Heart right ventricle (tissue), 16 donors: ENCODE data around the gene TCP11. TPM values are rescaled to one million over a fixed set of nuclear protein-coding genes. Genes with fewer than 3 reads are reported as not detected.

Experiments
- ATAC-seq, 8 donors: fragments of 200-7000 bp; cut with Tn5 transposase; one replicate each; pipeline ENCODE4 v1.9.1; 2020; ENCODE audit warnings: mild to moderate bottlenecking in 8 of 8, moderate library complexity in 8 of 8, moderate number of reproducible peaks in 1 of 8
- DNase-seq, 2 donors: peaks; one replicate each; pipeline ENCODE4 v3.0.0-alpha.2; 2020
- H3K27ac ChIP-seq, 10 donors: fragments of 200-600 bp; sonication (generic) in 2 of 10; one replicate each; pipeline versions ENCODE4 v1.5.0 to v1.8.0; 2020 to 2022; ENCODE audit warnings: mild to moderate bottlenecking in 3 of 10
- H3K27me3 ChIP-seq, 7 donors: fragments of 200-600 bp; one replicate each; pipeline ENCODE4 v1.8.0; 2021 to 2022; ENCODE audit warnings: mild to moderate bottlenecking in 2 of 7
- H3K36me3 ChIP-seq, 9 donors: fragments of 200-600 bp; sonication (generic) in 1 of 9; one replicate each; pipeline versions ENCODE4 v1.5.0 to v1.8.0; 2020 to 2022; ENCODE audit warnings: mild to moderate bottlenecking in 2 of 9
- H3K4me1 ChIP-seq, 9 donors: fragments of 200-600 bp; sonication (generic) in 1 of 9; one replicate each; pipeline versions ENCODE4 v1.5.0 to v1.8.0; 2020 to 2022; ENCODE audit warnings: mild to moderate bottlenecking in 4 of 9
- H3K4me3 ChIP-seq, 10 donors: fragments of 200-600 bp; sonication (generic) in 2 of 10; one replicate each; pipeline versions ENCODE4 v1.5.0 to v1.8.0; 2020 to 2022; ENCODE audit warnings: mild to moderate bottlenecking in 7 of 10, moderate library complexity in 2 of 10
- H3K9me3 ChIP-seq, 11 donors: fragments of 200-600 bp in 10 of 11; sonication (generic) in 2 of 11; one replicate each; pipeline versions ENCODE4 v1.5.0 to v1.8.0; 2013 to 2022; ENCODE audit warnings: mild to moderate bottlenecking in 2 of 11, control low read depth in 1 of 11, moderate library complexity in 1 of 11
- WGBS, 2 donors: extraction: QIAGEN DNeasy Blood & Tissue Kit; methylation state at CpG; one replicate each; pipeline ENCODE4 v1.1.7; 2013; ENCODE audit warnings: inconsistent platforms in 1 of 2; 5-methylcytosine and 5-hydroxymethylcytosine counted together
- intact Hi-C, 10 donors: fragments of 100-400 bp; cut with DNase I; formaldehyde crosslinking; loops; one replicate each; pipeline versions ENCODE4 v1.11.1 to v1.14.2; 2022
- polyA plus RNA-seq, 2 donors: library from polyadenylated mRNA; stranded (reverse); fragments of 200-250 nt; gene quantifications; one replicate each; pipeline ENCODE4 v1.2.3, GENCODE V29; 2013
- total RNA-seq, 10 donors: library from RNA; stranded (reverse); fragmentation: NEBNext Ultra II Directional in 3 of 10; extraction: Animal tissue kit (Norgen Biotek cat#: 25700) in 3 of 10; gene quantifications; one replicate each; pipeline versions ENCODE4 v1.2.1 to v1.2.4, GENCODE V29; 2021 to 2023
- TF ChIP-seq, protein P1 (sequence below), 9 donors: fragments of 200-600 bp; sonication (generic) in 2 of 9; IDR thresholded peaks; one replicate each; pipeline versions ENCODE4 v1.5.0 to v1.8.0; 2021 to 2022; ENCODE audit warnings: antibody characterized with exemption in 9 of 9, mild to moderate bottlenecking in 5 of 9, moderate library complexity in 1 of 9
- donor health status: Arrhythmogenic right ventricular cardiomyopathy.
- donor health status: ischemic (EF 13 %, LVEDD 7.1; RV severe dilation, severe dysfunction).
- donor health status: healthy with polysubstance abuse.
- donor health status: DM: no; HTN: yes; CAD: no.
- donor health status: DM: no; HTN: no; CAD: no.
- donor health status: ischemic (EF 25% LVEDD 6.9; RV normal size, moderate dysfunction).
- donor health status: ischemic (EF 25% LVEDD 5.7; RV mildly dilated, moderate dysfunction).
- donor health status: healthy.
- donor health status: DM: yes; HTN: yes; CAD: no.
- donor health status: Ischemic cardiomyopathy.
- donor health status: ischemic (EF 35%, LVEDD 5.7; RV mildly dilated, moderate dysfunction).
- donor health status: nonischemic (EF 11% LVEDD 7.7; RV severe dilation, severe dysfunction).
- donor health status: DM: yes; HTN: yes; CAD: no.
- donor health status: PGD.
- donor health status: ischemic (EF 29% LVEDD 5.4; RV normal size, mild dysfunction).
- donor health status: nonischemic (EF 23%, LVEDD 6.1; RV moderate dilation, normal function).

The TCP11 gene
- total and polyA plus RNA-seq, 12 donors = 0.03 TPM; not detected in 11

- Histone ChIP-seq H3K4me1 (peaks cover 1 to 51% (median 31%) of the 10 kb centered on the region in 9 donors), H3K27me3 (no peaks in the 10 kb centered on the region), H3K9me3 (no peaks in the 10 kb centered on the region), H3K27ac (peak overlapping the region in 1 of 10 donors; percentile 61), H3K4me3 (no peak overlapping the region), H3K36me3 (peaks cover 0 to 63% (median 28%) of the 10 kb centered on the region in 9 donors)
- 94 to 97% methylated on average over 10 of the region's 10 CpGs for WGBS, 2 donors
- intact Hi-C loops = no loop called here
- TF ChIP-seq, protein P1, sequence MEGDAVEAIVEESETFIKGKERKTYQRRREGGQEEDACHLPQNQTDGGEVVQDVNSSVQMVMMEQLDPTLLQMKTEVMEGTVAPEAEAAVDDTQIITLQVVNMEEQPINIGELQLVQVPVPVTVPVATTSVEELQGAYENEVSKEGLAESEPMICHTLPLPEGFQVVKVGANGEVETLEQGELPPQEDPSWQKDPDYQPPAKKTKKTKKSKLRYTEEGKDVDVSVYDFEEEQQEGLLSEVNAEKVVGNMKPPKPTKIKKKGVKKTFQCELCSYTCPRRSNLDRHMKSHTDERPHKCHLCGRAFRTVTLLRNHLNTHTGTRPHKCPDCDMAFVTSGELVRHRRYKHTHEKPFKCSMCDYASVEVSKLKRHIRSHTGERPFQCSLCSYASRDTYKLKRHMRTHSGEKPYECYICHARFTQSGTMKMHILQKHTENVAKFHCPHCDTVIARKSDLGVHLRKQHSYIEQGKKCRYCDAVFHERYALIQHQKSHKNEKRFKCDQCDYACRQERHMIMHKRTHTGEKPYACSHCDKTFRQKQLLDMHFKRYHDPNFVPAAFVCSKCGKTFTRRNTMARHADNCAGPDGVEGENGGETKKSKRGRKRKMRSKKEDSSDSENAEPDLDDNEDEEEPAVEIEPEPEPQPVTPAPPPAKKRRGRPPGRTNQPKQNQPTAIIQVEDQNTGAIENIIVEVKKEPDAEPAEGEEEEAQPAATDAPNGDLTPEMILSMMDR (IDR thresholded peaks at IDR 0.05) = no peak
- ATAC-seq (no peak), DNase-seq (no peak)
These were observed 50.4 kb downstream of the TCP11 start for GRCh38 chr6:35090734-35091133.

DNA sequence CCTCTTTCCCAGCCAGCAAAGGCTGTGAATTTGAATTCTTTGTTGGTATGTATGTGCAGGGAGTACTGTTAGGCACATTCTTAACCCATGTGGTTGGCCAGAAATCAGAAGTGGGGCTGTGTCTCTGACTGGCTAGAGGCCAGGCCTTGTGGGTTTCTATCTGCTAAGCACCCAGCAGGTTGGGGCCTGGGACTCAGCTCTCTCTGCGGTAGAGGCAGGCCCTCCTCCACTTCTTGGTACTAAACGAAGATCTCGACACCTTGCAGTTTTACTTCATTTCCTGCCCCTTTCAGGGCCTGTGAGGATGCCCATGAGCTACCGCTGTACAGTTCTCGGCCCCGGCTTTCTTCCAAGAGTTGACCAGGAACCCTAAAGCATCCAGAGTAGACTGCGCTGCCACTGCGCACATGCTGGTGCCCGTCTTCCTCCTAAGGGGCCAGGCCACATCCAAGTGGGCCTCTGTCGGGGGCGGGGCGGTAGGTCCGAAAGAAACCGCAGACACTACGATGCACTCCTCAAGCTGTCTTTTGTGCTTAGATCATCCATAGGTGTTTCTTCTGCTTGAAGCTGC lies 51.1 kb downstream of the TCP11 start:
- no peaks in the 10 kb centered on the region for H3K9me3 ChIP-seq
- ATAC-seq (peak in 1 of 8 donors; percentile 2), DNase-seq (no peak)
- intact Hi-C loops = no loop called here
- no peaks in the 10 kb centered on the region for H3K27me3 ChIP-seq
- H3K4me1 ChIP-seq = peaks cover 0 to 48% (median 31%) of the 10 kb centered on the region in 9 donors
- 86 to 87% methylated on average over 15 of the region's 15 CpGs for WGBS, 2 donors
- H3K36me3 ChIP-seq = peaks cover 0 to 70% (median 35%) of the 10 kb centered on the region in 9 donors
- H3K4me3 ChIP-seq = no peak overlapping the region
- TF ChIP-seq, protein P1 (IDR thresholded peaks at IDR 0.05) = no peak
- peak overlapping the region in 4 of 10 donors; percentile 0 to 61 (median 14) for H3K27ac ChIP-seq

GRCh38 chr6:35089216-35089934 lies 51.8 kb downstream of the TCP11 start:
- DNase-seq = no peak
- H3K4me1 ChIP-seq = peaks cover 0 to 48% (median 31%) of the 10 kb centered on the region in 9 donors
- no peaks in the 10 kb centered on the region for H3K27me3 ChIP-seq
- no peak overlapping the region for H3K4me3 ChIP-seq
- H3K27ac ChIP-seq = peak overlapping the region in 4 of 10 donors; percentile 0 to 61 (median 24)
- 90 to 92% methylated on average over 19 of the region's 19 CpGs for WGBS, 2 donors
- H3K9me3 ChIP-seq = no peaks in the 10 kb centered on the region
- peaks cover 4 to 76% (median 41%) of the 10 kb centered on the region in 9 donors for H3K36me3 ChIP-seq
- intact Hi-C loops = no loop called here
- ATAC-seq = no peak
- TF ChIP-seq, protein P1 (IDR thresholded peaks at IDR 0.05) = no peak

DNA sequence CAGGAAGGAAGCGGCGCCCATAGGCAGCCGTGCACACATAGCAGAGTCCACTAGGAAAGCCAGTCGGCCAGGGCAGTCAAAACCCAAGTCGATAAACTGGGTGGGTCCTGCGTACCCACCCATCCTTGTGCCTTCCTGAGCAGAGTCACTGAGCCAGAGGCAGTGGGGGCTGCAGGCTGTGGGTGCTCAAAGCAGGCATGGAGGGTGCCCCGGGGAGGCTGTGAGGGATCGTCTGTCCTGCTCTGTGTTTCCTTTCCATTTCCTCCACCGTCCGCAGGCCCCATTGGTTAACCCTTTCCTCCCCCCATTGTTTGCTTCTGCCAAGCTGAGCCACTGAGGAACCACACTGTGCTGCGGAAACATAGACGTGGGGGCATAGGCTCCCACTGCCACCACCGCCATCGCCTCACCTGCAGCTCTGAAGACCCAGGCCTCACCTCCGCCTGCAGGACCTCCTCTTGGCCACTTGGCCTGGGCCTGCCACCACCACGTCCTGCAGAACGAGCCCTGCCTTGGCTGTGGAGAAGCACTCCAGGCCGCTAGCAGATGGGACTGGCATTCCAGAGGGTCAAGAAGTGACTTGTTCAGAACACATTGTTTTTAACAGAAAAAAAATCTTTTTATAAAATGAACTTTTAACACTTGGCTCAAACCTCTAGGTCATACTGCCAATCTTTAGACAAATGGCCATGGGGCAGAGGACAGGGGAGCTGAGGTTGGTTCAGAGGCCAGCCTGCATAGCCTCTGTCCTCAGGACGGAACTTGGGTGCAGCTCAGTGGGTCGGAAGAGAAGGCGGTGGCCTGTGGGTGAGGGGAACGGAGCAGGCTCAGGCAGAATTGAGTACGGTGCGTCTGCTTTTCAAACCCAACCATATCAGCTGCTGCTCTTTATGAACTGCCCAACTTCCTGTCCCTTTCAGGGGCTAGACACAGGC lies 52.6 kb downstream of the TCP11 start:
- WGBS, 2 donors = 79 to 84% methylated on average over 24 of the region's 24 CpGs

More for the DNA sequence above, 52.6 kb downstream of the TCP11 start:
- DNase-seq = no peak
- Histone ChIP-seq H3K36me3 (peaks cover 4 to 85% (median 48%) of the 10 kb centered on the region in 9 donors), H3K9me3 (no peaks in the 10 kb centered on the region), H3K27me3 (no peaks in the 10 kb centered on the region), H3K4me1 (peaks cover 0 to 44% (median 27%) of the 10 kb centered on the region in 9 donors), H3K27ac (peak overlapping the region in 2 of 10 donors; percentile 21 to 61), H3K4me3 (no peak overlapping the region)
- intact Hi-C loops = no loop called here
- TF ChIP-seq, protein P1 (IDR thresholded peaks at IDR 0.05) = no peak
- no peak for ATAC-seq
